Prostate gland (tissue), 2 donors: ENCODE data around the gene C1QTNF6. TPM values are rescaled to one million over a fixed set of nuclear protein-coding genes. Genes with fewer than 3 reads are reported as not detected.
A peak's percentile ranks its signal among the peaks of the same experiment; 100 is the strongest.

Experiments
- DNase-seq: peaks from one replicate; pipeline ENCODE4 v3.0.0-alpha.2; 2019; ENCODE audit warnings: low spot score
- H3K27ac ChIP-seq, 2 donors: fragments of 200-600 bp; sonication (generic); 2 replicates each; pipeline ENCODE4 v1.5.1; 2017 to 2019
- H3K27me3 ChIP-seq: fragments of 200-600 bp; sonication (generic); replicated peaks from 2 replicates; pipeline ENCODE4 v1.5.1; 2019; ENCODE audit not compliant: insufficient read depth
- H3K36me3 ChIP-seq, 2 donors: fragments of 200-600 bp; sonication (generic); 1 replicate in 1 of 2; 2 replicates in 1 of 2; pipeline versions ENCODE4 v1.5.1 to v1.8.1; 2017 to 2019
- H3K4me1 ChIP-seq: fragments of 200-600 bp; sonication (generic); replicated peaks from 2 replicates; pipeline ENCODE4 v1.5.1; 2019
- H3K4me3 ChIP-seq, 2 donors: fragments of 200-600 bp; sonication (generic); 2 replicates each; pipeline ENCODE4 v1.5.1; 2017 to 2019
- H3K9me3 ChIP-seq: fragments of 200-600 bp; sonication (generic); 2 replicates; pipeline ENCODE4 v1.5.1; 2017
- CTCF ChIP-seq, 4 experiments: fragments of 200-600 bp in 2 of 4; fragments of 450-650 bp in 2 of 4; sonication (generic) in 2 of 4; IDR thresholded peaks; 1 replicate in 3 of 4; 2 replicates in 1 of 4; pipeline ENCODE4 v1.5.1; 2016 to 2019; ENCODE audit warnings: antibody characterized with exemption in 4 of 4, mild to moderate bottlenecking in 2 of 4, moderate library complexity in 2 of 4
- POLR2A ChIP-seq: fragments of 450-650 bp; IDR thresholded peaks from one replicate; pipeline ENCODE4 v1.6.1; 2016; ENCODE audit warnings: antibody characterized with exemption, mild to moderate bottlenecking
- POLR2AphosphoS5 ChIP-seq: sonication (generic); formaldehyde crosslinking; IDR thresholded peaks from one replicate; pipeline ENCODE4 v1.6.1; 2017; ENCODE audit warnings: antibody characterized with exemption
- WGBS: methylation state at CpG from one replicate; pipeline ENCODE4 v1.1.5; 2018; 5-methylcytosine and 5-hydroxymethylcytosine counted together
- intact Hi-C: fragments of 100-400 bp; cut with DNase I; formaldehyde crosslinking; loops from one replicate; pipeline ENCODE4 v1.14.2; 2022
- total RNA-seq, 2 donors: library from RNA; depleted of rRNA; stranded (reverse); fragments of >200 nt; gene quantifications; one replicate each; pipeline ENCODE4 v1.1.0, GENCODE V29; 2016

The C1QTNF6 gene
- total RNA-seq, 2 donors from 2014 or later, result 2.1 to 9.3 TPM

- Histone ChIP-seq H3K27ac (peak overlapping the region in 1 of 2 donors; percentile 24), H3K4me3 (no peak overlapping the region), H3K27me3 (no peaks in the 10 kb centered on the region), H3K4me1 (peaks cover 20% of the 10 kb centered on the region), H3K36me3 (no peaks in the 10 kb centered on the region), H3K9me3 (no peaks in the 10 kb centered on the region)
- DNase-seq, result no peak
- intact Hi-C loops, result no loop called here
- WGBS, result 28% methylated on average over 17 of the region's 17 CpGs
- TF ChIP-seq POLR2AphosphoS5 (no peak), CTCF (IDR thresholded peaks at IDR 0.05) (no peak), POLR2A (no peak)
These were observed 9.5 kb downstream of the C1QTNF6 start for GRCh38 chr22:37178350-37179125.

- intact Hi-C loops, result no loop called here
- Histone ChIP-seq H3K27me3 (no peaks in the 10 kb centered on the region), H3K9me3 (no peaks in the 10 kb centered on the region), H3K4me3 (no peak overlapping the region), H3K36me3 (no peaks in the 10 kb centered on the region), H3K27ac (no peak overlapping the region), H3K4me1 (peaks cover 20% of the 10 kb centered on the region)
- WGBS, result 100% methylated on average over 3 of the region's 3 CpGs
- no peak for DNase-seq
- TF ChIP-seq POLR2AphosphoS5 (no peak), POLR2A (no peak), CTCF (IDR thresholded peaks at IDR 0.05) (no peak)
These were observed 10.3 kb downstream of the C1QTNF6 start for GRCh38 chr22:37177755-37178154.

- no peak for DNase-seq
- TF ChIP-seq POLR2AphosphoS5 (no peak), POLR2A (no peak), CTCF (IDR thresholded peaks at IDR 0.05) (no peak)
- no peaks in the 10 kb centered on the region for H3K27me3 ChIP-seq
- H3K4me1 ChIP-seq, result peaks cover 20% of the 10 kb centered on the region
- H3K4me3 ChIP-seq, result no peak overlapping the region
- intact Hi-C loops, result no loop called here
- WGBS, result 85% methylated on average over 5 of the region's 5 CpGs
- H3K36me3 ChIP-seq, result no peaks in the 10 kb centered on the region
- H3K27ac ChIP-seq, result no peak overlapping the region
- H3K9me3 ChIP-seq, result no peaks in the 10 kb centered on the region
These were observed 10.8 kb downstream of the C1QTNF6 start for GRCh38 chr22:37177221-37177620.

- Histone ChIP-seq H3K4me3 (no peak overlapping the region), H3K36me3 (no peaks in the 10 kb centered on the region), H3K9me3 (no peaks in the 10 kb centered on the region), H3K4me1 (peaks cover 20% of the 10 kb centered on the region), H3K27ac (no peak overlapping the region), H3K27me3 (no peaks in the 10 kb centered on the region)
- TF ChIP-seq POLR2AphosphoS5, result peak; percentile 76
- TF ChIP-seq CTCF (IDR thresholded peaks at IDR 0.05), result no peak
- peak; percentile 51 for DNase-seq
- intact Hi-C loops, result no loop called here
- WGBS, result 26% methylated on average over 23 of the region's 23 CpGs
These were observed 11.5 kb downstream of the C1QTNF6 start for GRCh38 chr22:37176464-37177061.
